Gastroesophageal sphincter (tissue), 4 donors: ENCODE data around the gene WASF3. TPM values are rescaled to one million over a fixed set of nuclear protein-coding genes. Genes with fewer than 3 reads are reported as not detected.
A peak's percentile ranks its signal among the peaks of the same experiment; 100 is the strongest.

Experiments used
- ATAC-seq: fragments of 150-250 bp; one replicate; pipeline ENCODE4 v1.9.1; 2016; ENCODE audit warnings: mild to moderate bottlenecking, moderate library complexity
- H3K27ac ChIP-seq, 4 donors: fragments of 200-600 bp; sonication (generic) in 3 of 4; 1 replicate in 3 of 4; 2 replicates in 1 of 4; pipeline ENCODE4 v1.5.1; 2016 to 2019
- H3K27me3 ChIP-seq: fragments of 200-600 bp; sonication (generic); one replicate; pipeline ENCODE4 v1.5.1; 2019
- H3K36me3 ChIP-seq, 2 donors: fragments of 200-600 bp; sonication (generic); one replicate each; pipeline ENCODE4 v1.5.1; 2019; ENCODE audit warnings: control low read depth in 1 of 2
- H3K4me1 ChIP-seq, 3 donors: fragments of 200-600 bp; sonication (generic); 1 replicate in 2 of 3; 2 replicates in 1 of 3; pipeline ENCODE4 v1.5.1; 2016 to 2019; ENCODE audit warnings: control low read depth in 2 of 3
- H3K4me3 ChIP-seq, 2 donors: fragments of 200-600 bp; sonication (generic); one replicate each; pipeline ENCODE4 v1.5.1; 2019; ENCODE audit warnings: mild to moderate bottlenecking in 1 of 2, moderate library complexity in 1 of 2
- H3K9me3 ChIP-seq, 3 donors: fragments of 200-600 bp; sonication (generic); one replicate each; pipeline ENCODE4 v1.5.1; 2017 to 2019; ENCODE audit warnings: control low read depth in 2 of 3
- CTCF ChIP-seq, 4 experiments: fragments of 200-600 bp in 2 of 4; fragments of 450-650 bp in 2 of 4; sonication (generic) in 1 of 4; IDR thresholded peaks; one replicate each; pipeline ENCODE4 v1.5.1; 2017 to 2019; ENCODE audit warnings: antibody characterized with exemption in 4 of 4, mild to moderate bottlenecking in 2 of 4, moderate library complexity in 2 of 4
- EP300 ChIP-seq: sonication (generic); formaldehyde crosslinking; IDR thresholded peaks from one replicate; pipeline ENCODE4 v1.6.1; 2017; ENCODE audit warnings: antibody characterized with exemption, mild to moderate bottlenecking
- POLR2A ChIP-seq, 2 donors: fragments of 450-650 bp; IDR thresholded peaks; one replicate each; pipeline ENCODE4 v1.6.1; 2017; ENCODE audit warnings: antibody characterized with exemption in 2 of 2, mild to moderate bottlenecking in 2 of 2, moderate library complexity in 1 of 2
- POLR2AphosphoS5 ChIP-seq: sonication (generic); formaldehyde crosslinking; IDR thresholded peaks from one replicate; pipeline ENCODE4 v1.6.1; 2017; ENCODE audit warnings: antibody characterized with exemption
- WGBS, 2 donors: methylation state at CpG; one replicate each; pipeline ENCODE4 v1.1.5; 2018; ENCODE audit warnings: low coverage in 1 of 2; 5-methylcytosine and 5-hydroxymethylcytosine counted together
- total RNA-seq, 4 donors: library from RNA; depleted of rRNA; stranded (reverse); fragments of >200 nt; gene quantifications; one replicate each; pipeline ENCODE4 v1.1.0, GENCODE V29; 2016

WASF3 gene
- total RNA-seq, result 10 to 100 TPM; 13.7 to 19.0 (median 18.7) TPM

- Histone ChIP-seq H3K36me3 (no peaks in the 10 kb centered on the region), H3K27ac (peak within 1 kb of the TSS in 3 of 4 donors; percentile 80 to 84 (median 81)), H3K27me3 (peaks cover 3% of the 10 kb centered on the region), H3K9me3 (no peaks in the 10 kb centered on the region), H3K4me1 (peaks cover 0 to 41% (median 0%) of the 10 kb centered on the region in 3 donors), H3K4me3 (peak within 1 kb of the TSS; percentile 73 to 94)
- WGBS, 2 donors, result 0% methylated on average over 4 of the region's 94 CpGs; no CpG with 5 or more reads in 1 of the 2 donors
- peak; percentile 97 for ATAC-seq
- no peak for TF ChIP-seq EP300
- peak in 2 of 4 experiments; percentile 10 to 17 for TF ChIP-seq CTCF (IDR thresholded peaks at IDR 0.05)
- TF ChIP-seq POLR2AphosphoS5, result peak; percentile 10
- TF ChIP-seq POLR2A (IDR thresholded peaks at IDR 0.05), result peak; percentile 47 to 76
Measured at GRCh38 chr13:26557393-26558073, at the start of gene WASF3. TSS of gene WASF3 (plus strand) at chr13:26557683. CDS start at chr13:26642271, 84,588 bp downstream.

- Histone ChIP-seq H3K9me3 (peaks cover 0 to 5% (median 0%) of the 10 kb centered on the region in 3 donors), H3K4me1 (no peaks in the 10 kb centered on the region), H3K27ac (peak overlapping the region in 1 of 4 donors; percentile 39), H3K4me3 (no peak overlapping the region), H3K36me3 (no peaks in the 10 kb centered on the region), H3K27me3 (peaks cover 26% of the 10 kb centered on the region)
- peak; percentile 94 for ATAC-seq
- TF ChIP-seq POLR2AphosphoS5 (peak; percentile 39), EP300 (no peak), CTCF (IDR thresholded peaks at IDR 0.05) (no peak), POLR2A (IDR thresholded peaks at IDR 0.05) (no peak)
- 59% methylated on average over 4 of the region's 4 CpGs; no CpG with 5 or more reads in 1 of the 2 donors for whole genome bisulfite sequencing, 2 donors
Measured at GRCh38 chr13:26508885-26509284, 48.6 kb upstream of the WASF3 start.

- peaks cover 26% of the 10 kb centered on the region for H3K27me3 ChIP-seq
- peak; percentile 3 for ATAC-seq
- no peak for TF ChIP-seq POLR2AphosphoS5
- TF ChIP-seq EP300, result no peak
- no peak for TF ChIP-seq POLR2A (IDR thresholded peaks at IDR 0.05)
- no peak for TF ChIP-seq CTCF (IDR thresholded peaks at IDR 0.05)
- H3K27ac ChIP-seq, result peak overlapping the region in 1 of 4 donors; percentile 39
- no peak overlapping the region for H3K4me3 ChIP-seq
- peaks cover 0 to 5% (median 0%) of the 10 kb centered on the region in 3 donors for H3K9me3 ChIP-seq
- 95 to 100% methylated on average over 6 to 7 of the region's 10 CpGs for WGBS, 2 donors
- no peaks in the 10 kb centered on the region for H3K4me1 ChIP-seq
- H3K36me3 ChIP-seq, result no peaks in the 10 kb centered on the region
Measured at GRCh38 chr13:26509491-26509890, 48.0 kb upstream of the WASF3 start.

- no peak for ATAC-seq
- Histone ChIP-seq H3K4me3 (no peak overlapping the region), H3K4me1 (no peaks in the 10 kb centered on the region), H3K27me3 (peaks cover 8% of the 10 kb centered on the region), H3K27ac (no peak overlapping the region), H3K36me3 (no peaks in the 10 kb centered on the region), H3K9me3 (peaks cover 0 to 5% (median 0%) of the 10 kb centered on the region in 3 donors)
- 39 to 63% methylated on average over 4 to 6 of the region's 6 CpGs for whole genome bisulfite sequencing, 2 donors
- TF ChIP-seq POLR2A (IDR thresholded peaks at IDR 0.05) (no peak), CTCF (IDR thresholded peaks at IDR 0.05) (no peak), POLR2AphosphoS5 (no peak), EP300 (no peak)
Measured at GRCh38 chr13:26513931-26514330, 43.6 kb upstream of the WASF3 start.

GRCh38 chr13:26515721-26516120, 41.8 kb upstream of the WASF3 start:
- ATAC-seq, result no peak
- peaks cover 23% of the 10 kb centered on the region for H3K27me3 ChIP-seq
- no peak for TF ChIP-seq POLR2AphosphoS5
- no peak for TF ChIP-seq POLR2A (IDR thresholded peaks at IDR 0.05)
- TF ChIP-seq CTCF (IDR thresholded peaks at IDR 0.05), result no peak
- no peaks in the 10 kb centered on the region for H3K4me1 ChIP-seq
- H3K4me3 ChIP-seq, result no peak overlapping the region
- 69 to 71% methylated on average over 4 of the region's 4 CpGs for WGBS, 2 donors
- H3K36me3 ChIP-seq, result no peaks in the 10 kb centered on the region
- peaks cover 0 to 5% (median 0%) of the 10 kb centered on the region in 3 donors for H3K9me3 ChIP-seq
- H3K27ac ChIP-seq, result no peak overlapping the region
